DOHH2 (cell line): ENCODE data around the gene CYTL1.

Experiments used
- H3F3A ChIP-seq: fragments of 200-600 bp; sonication (generic), shearing (Covaris generic); 2 replicates; pipeline ENCODE4 v1.6.0; 2016; ENCODE audit warnings: antibody characterized with exemption, mild to moderate bottlenecking; ENCODE audit not compliant: control insufficient read depth, insufficient read depth
- H3K27ac ChIP-seq: fragments of 200-600 bp; sonication (generic); 2 replicates; pipeline ENCODE4 v1.5.1; 2014; ENCODE audit warnings: low read depth, mild to moderate bottlenecking, low read length, moderate library complexity
- H3K27me3 ChIP-seq: fragments of 200-600 bp; sonication (generic); 2 replicates; pipeline ENCODE4 v1.6.1; 2014; ENCODE audit warnings: mild to moderate bottlenecking, low read length, mixed read lengths; ENCODE audit not compliant: control insufficient read depth
- H3K36me3 ChIP-seq: fragments of 200-600 bp; sonication (generic); 2 replicates; pipeline ENCODE4 v1.6.1; 2014; ENCODE audit warnings: mild to moderate bottlenecking, low read length, moderate library complexity, mixed read lengths; ENCODE audit not compliant: control insufficient read depth
- H3K4me1 ChIP-seq: fragments of 200-600 bp; sonication (generic); 2 replicates; pipeline ENCODE4 v1.6.1; 2014; ENCODE audit warnings: mild to moderate bottlenecking, low read length, mixed read lengths; ENCODE audit not compliant: control insufficient read depth
- H3K4me2 ChIP-seq: fragments of 200-600 bp; sonication (generic); 2 replicates; pipeline ENCODE4 v1.6.0; 2014; ENCODE audit warnings: mild to moderate bottlenecking, low read length, moderate library complexity
- H3K4me3 ChIP-seq: fragments of 200-600 bp; sonication (generic); 2 replicates; pipeline ENCODE4 v1.5.1; 2014; ENCODE audit warnings: mild to moderate bottlenecking, low read length, mixed read lengths
- H3K79me2 ChIP-seq: fragments of 200-600 bp; sonication (generic); 2 replicates; pipeline ENCODE4 v1.6.1; 2014; ENCODE audit warnings: mild to moderate bottlenecking, low read length, mixed read lengths; ENCODE audit not compliant: control insufficient read depth
- H3K9me2 ChIP-seq: fragments of 200-600 bp; sonication (generic); replicated peaks from 2 replicates; pipeline ENCODE4 v1.6.1; 2014; ENCODE audit warnings: mild to moderate bottlenecking, low read length, mixed read lengths; ENCODE audit not compliant: control insufficient read depth
- H3K9me3 ChIP-seq: fragments of 200-600 bp; sonication (generic); 2 replicates; pipeline ENCODE4 v1.6.1; 2014; ENCODE audit warnings: antibody characterized with exemption, low read length, mixed read lengths; ENCODE audit not compliant: control insufficient read depth, insufficient read depth
- H4K20me1 ChIP-seq: fragments of 200-600 bp; sonication (generic); 2 replicates; pipeline ENCODE4 v1.6.0; 2014; ENCODE audit warnings: low read depth, mild to moderate bottlenecking, antibody characterized with exemption, low read length, moderate library complexity; ENCODE audit not compliant: control insufficient read depth, insufficient read depth
- CTCF ChIP-seq: fragments of 200-600 bp; sonication (generic); IDR thresholded peaks from one replicate; pipeline ENCODE4 v1.5.1; 2014; ENCODE audit warnings: antibody characterized with exemption, mild to moderate bottlenecking, low read depth, low read length; ENCODE audit not compliant: poor library complexity, severe bottlenecking
- EZH2phosphoT487 ChIP-seq: fragments of 200-600 bp; sonication (generic); IDR thresholded peaks from 2 replicates; pipeline ENCODE4 v1.6.1; 2017; ENCODE audit warnings: borderline replicate concordance, mild to moderate bottlenecking, antibody characterized with exemption, low read length, moderate library complexity, mixed read lengths

The CYTL1 gene

GRCh38 chr4:4995908-4996265 is 23.4 kb downstream of the CYTL1 start:
- H3K27me3 ChIP-seq = no peaks in the 10 kb centered on the region; the same call in 1 of the 2 replicates
- 0 out of 2 replicates have a peak, but pooled peaks cover 3% of the 10 kb centered on the region for H3K4me1 ChIP-seq
- TF ChIP-seq CTCF = no peak
- TF ChIP-seq EZH2phosphoT487 = no peak
- no peaks in the 10 kb centered on the region for H3K79me2 ChIP-seq
- no peaks in the 10 kb centered on the region for H3K9me3 ChIP-seq
- no peaks in the 10 kb centered on the region for H3K9me2 ChIP-seq
- no peak overlapping the region for H3K27ac ChIP-seq
- no peaks in the 10 kb centered on the region for H4K20me1 ChIP-seq
- no peak overlapping the region for H3K4me3 ChIP-seq
- H3K4me2 ChIP-seq = no peak overlapping the region
- H3K36me3 ChIP-seq = no peaks in the 10 kb centered on the region
- no peaks in the 10 kb centered on the region for H3F3A ChIP-seq

- peak overlapping the region; percentile 12; the same call in 1 of the 2 replicates for H3K4me2 ChIP-seq
- TF ChIP-seq EZH2phosphoT487 (no peak), CTCF (peak; percentile 86)
Measured at GRCh38 chr4:4995103-4995907, 24.0 kb downstream of the CYTL1 start.

GRCh38 chr4:4994312-4995097 is 24.8 kb downstream of the CYTL1 start:
- no peak overlapping the region for H3K4me2 ChIP-seq
- no peaks in the 10 kb centered on the region for H3K9me3 ChIP-seq
- no peaks in the 10 kb centered on the region for H3K36me3 ChIP-seq
- no peaks in the 10 kb centered on the region for H3F3A ChIP-seq
- no peaks in the 10 kb centered on the region for H3K27me3 ChIP-seq
- H4K20me1 ChIP-seq = no peaks in the 10 kb centered on the region
- H3K27ac ChIP-seq = no peak overlapping the region
- H3K4me1 ChIP-seq = 0 out of 2 replicates have a peak, but pooled peaks cover 3% of the 10 kb centered on the region
- TF ChIP-seq EZH2phosphoT487 (no peak), CTCF (no peak)
- no peaks in the 10 kb centered on the region for H3K79me2 ChIP-seq
- no peaks in the 10 kb centered on the region for H3K9me2 ChIP-seq
- no peak overlapping the region for H3K4me3 ChIP-seq

More at GRCh38 chr4:4995103-4995907, 24.0 kb downstream of the CYTL1 start:
- Histone ChIP-seq H3K27me3 (no peaks in the 10 kb centered on the region; the same call in 1 of the 2 replicates), H3K9me3 (no peaks in the 10 kb centered on the region), H3F3A (no peaks in the 10 kb centered on the region), H3K36me3 (no peaks in the 10 kb centered on the region), H3K4me1 (0 out of 2 replicates have a peak, but pooled peaks cover 3% of the 10 kb centered on the region), H3K9me2 (no peaks in the 10 kb centered on the region), H3K4me3 (no peak overlapping the region), H3K79me2 (no peaks in the 10 kb centered on the region), H4K20me1 (no peaks in the 10 kb centered on the region), H3K27ac (no peak overlapping the region)
